K562 (cell line): ENCODE results near the gene HCN4. TPM values are rescaled to one million over a fixed set of nuclear protein-coding genes. Genes with fewer than 3 reads are reported as not detected.

ENCODE experiments used
- ATAC-seq: fragments of 200-7000 bp; cut with Tn5 transposase; 3 replicates; pipeline ENCODE4 v1.9.1; 2020; ENCODE audit warnings: moderate library complexity
- BruUV-seq: library from RNA; stranded (reverse); fragments of 400-500 nt; replicated peaks from 2 replicates; lab custom pipeline; 2021; lab: Mats Ljungman, UMichigan
- CTCF ChIA-PET: fragments of 300-600 bp; formaldehyde crosslinking; extraction: SDS; loops from one replicate; lab custom pipeline; 2021; ENCODE audit warnings: low intra/inter-chr PET ratio; lab: Yijun Ruan, JAX
- POLR2A ChIA-PET: fragments of 300-600, 350-650 bp; sonication (Branson Sonifier 250); formaldehyde crosslinking; extraction: SDS; loops from one replicate; lab custom pipeline; 2021; ENCODE audit warnings: antibody characterized with exemption, inconsistent platforms; lab: Yijun Ruan, JAX
- DNase-seq, 4 experiments: peaks; one replicate each; pipeline versions ENCODE4 v3.0.0 to v3.0.0-alpha.2; 2011 to 2018; ENCODE audit warnings: low spot score in 3 of 4, mixed read lengths in 3 of 4; ENCODE audit errors: extremely low read depth in 1 of 4
- FAIRE-seq: peaks from 2 replicates; lab custom pipeline; 2011; peaks lifted over from hg19 to GRCh38; lab: Jason Lieb, UNC
- H2AFZ ChIP-seq: 2 replicates; pipeline ENCODE4 v1.6.0; 2011; ENCODE audit warnings: low read depth, low read length, control low read depth, inconsistent platforms
- H3K27ac ChIP-seq: fragments of 200-600 bp; 3 replicates; pipeline ENCODE4 v1.8.0; 2011; ENCODE audit warnings: low read depth, mild to moderate bottlenecking, control low read depth, inconsistent platforms, low read length, moderate library complexity, mixed read lengths; ENCODE audit errors: extremely low read depth
- H3K27me3 ChIP-seq, 2 experiments: fragments of 300-600 bp in 1 of 2; 2 replicates in 1 of 2; 3 replicates in 1 of 2; pipeline versions ENCODE4 v1.6.0 to v1.8.0; 2011; ENCODE audit warnings: inconsistent platforms in 2 of 2, low read length in 2 of 2, mild to moderate bottlenecking in 1 of 2, mixed read lengths in 1 of 2, moderate library complexity in 1 of 2; ENCODE audit not compliant: control insufficient read depth in 2 of 2, insufficient read depth in 2 of 2
- H3K36me3 ChIP-seq: fragments of 300-600 bp; 3 replicates; pipeline ENCODE4 v1.8.0; 2011; ENCODE audit warnings: mild to moderate bottlenecking, low read length, inconsistent platforms; ENCODE audit not compliant: control insufficient read depth, insufficient read depth
- H3K4me1 ChIP-seq, 2 experiments: fragments of 200-600 bp in 1 of 2; replicated peaks in 1 of 2; 2 replicates in 1 of 2; 3 replicates in 1 of 2; pipeline versions ENCODE4 v1.5.1 to v1.8.0; 2011; ENCODE audit warnings: inconsistent platforms in 2 of 2, low read length in 2 of 2, mild to moderate bottlenecking in 1 of 2, mixed read lengths in 1 of 2, moderate library complexity in 1 of 2; ENCODE audit not compliant: control insufficient read depth in 2 of 2, insufficient read depth in 2 of 2
- H3K4me2 ChIP-seq: 2 replicates; pipeline ENCODE4 v1.6.1; 2011; ENCODE audit warnings: low read length, control low read depth, inconsistent platforms, mixed read lengths; ENCODE audit not compliant: insufficient read depth
- H3K4me3 ChIP-seq: fragments of 200-600 bp; sonication (generic), shearing (Covaris generic); 2 replicates; pipeline ENCODE4 v1.5.1; 2016; ENCODE audit warnings: control low read depth, inconsistent platforms
- H3K79me2 ChIP-seq: fragments of 200-600 bp; 3 replicates; pipeline ENCODE4 v1.8.0; 2011; ENCODE audit warnings: low read length, inconsistent platforms; ENCODE audit not compliant: control insufficient read depth, insufficient read depth
- H3K9ac ChIP-seq, 2 experiments: 2 replicates each; pipeline versions ENCODE4 v1.6.0 to v1.6.1; 2011; ENCODE audit warnings: low read depth in 2 of 2, low read length in 2 of 2, control low read depth in 1 of 2, inconsistent platforms in 1 of 2, mild to moderate bottlenecking in 1 of 2, mixed read lengths in 1 of 2; ENCODE audit not compliant: insufficient read depth in 1 of 2
- H3K9me1 ChIP-seq: one replicate; pipeline ENCODE4 v1.6.0; 2011; ENCODE audit warnings: inconsistent platforms, mild to moderate bottlenecking, low read length, moderate library complexity; ENCODE audit not compliant: control insufficient read depth, insufficient read depth
- H3K9me3 ChIP-seq: replicated peaks from 2 replicates; pipeline ENCODE4 v1.5.1; 2011; ENCODE audit warnings: low read depth, low read length, inconsistent platforms; ENCODE audit not compliant: control insufficient read depth, insufficient read depth
- H4K20me1 ChIP-seq: replicated peaks from 2 replicates; pipeline ENCODE4 v1.6.1; 2011; ENCODE audit warnings: low read length, inconsistent platforms, mixed read lengths; ENCODE audit not compliant: control insufficient read depth, insufficient read depth
- CSDE1 ChIP-seq, 2 experiments: fragments of 450-650 bp; IDR thresholded peaks; 2 replicates each; pipeline ENCODE4 v1.6.1; 2016; ENCODE audit warnings: mild to moderate bottlenecking in 1 of 2
- HMGN3 ChIP-seq: IDR thresholded peaks from 2 replicates; pipeline ENCODE4 v1.6.1; 2011; ENCODE audit warnings: borderline replicate concordance, low read depth, mild to moderate bottlenecking, mixed read lengths, low read length; ENCODE audit not compliant: insufficient read length; ENCODE audit errors: extremely low read depth
- MED1 ChIP-seq: sonication (generic); formaldehyde crosslinking; IDR thresholded peaks from 2 replicates; pipeline ENCODE4 v1.8.1; 2023; ENCODE audit warnings: missing genetic modification reagents, borderline replicate concordance
- NELFE ChIP-seq: IDR thresholded peaks from 2 replicates; pipeline ENCODE4 v1.6.1; 2011; ENCODE audit warnings: mild to moderate bottlenecking; ENCODE audit not compliant: insufficient read depth, insufficient read length
- NFE2L1 ChIP-seq: fragments of 450-650 bp; IDR thresholded peaks from 2 replicates; pipeline ENCODE4 v1.6.1; 2016; ENCODE audit warnings: missing genetic modification characterization, low read depth, mild to moderate bottlenecking, missing compliant biosample characterization, moderate library complexity, borderline replicate concordance
- THAP7 ChIP-seq: fragments of 250-450 bp; sonication (Bioruptor Pico); IDR thresholded peaks from 2 replicates; pipeline ENCODE4 v1.5.0; 2021
- ZNF124 ChIP-seq: sonication (generic); formaldehyde crosslinking; IDR thresholded peaks from 2 replicates; pipeline ENCODE4 v1.8.1; 2022; ENCODE audit warnings: missing genetic modification reagents
- ZNF143 ChIP-seq: sonication (generic); formaldehyde crosslinking; IDR thresholded peaks from 2 replicates; pipeline ENCODE4 v1.9.0; 2022; ENCODE audit warnings: mild to moderate bottlenecking, missing genetic modification reagents
- ZNF436 ChIP-seq: fragments of 250-450, 450-650 bp; sonication (Bioruptor Pico); formaldehyde crosslinking; IDR thresholded peaks from 2 replicates; pipeline ENCODE4 v1.7.0; 2020; ENCODE audit warnings: mild to moderate bottlenecking
- ZNF512 ChIP-seq: IDR thresholded peaks from 2 replicates; pipeline ENCODE4 v1.6.1; 2016; ENCODE audit warnings: missing genetic modification characterization, missing compliant biosample characterization
- ZNF696 ChIP-seq: fragments of 250-450 bp; sonication (Bioruptor Pico); conservative IDR thresholded peaks from 2 replicates; pipeline ENCODE4 v1.4.0; 2020; ENCODE audit warnings: mild to moderate bottlenecking, moderate library complexity
- WGBS: fragments of 100-300 bp; shearing (Covaris generic); methylation state at CpG from one replicate; pipeline ENCODE4 v1.1.6; 2016; ENCODE audit warnings: low coverage, mixed read lengths; ENCODE audit not compliant: insufficient coverage; ENCODE audit errors: missing lambda C conversion rate; 5-methylcytosine and 5-hydroxymethylcytosine counted together
- in situ Hi-C: fragments of 300-500 bp; cut with MboI; formaldehyde crosslinking; loops from 4 replicates; pipeline ENCODE4 v1.15.0; 2018; ENCODE audit warnings: inconsistent platforms, mixed read lengths
- intact Hi-C: fragments of 100-400 bp; cut with micrococcal nuclease; formaldehyde crosslinking; loops from 2 replicates; pipeline ENCODE4 v1.14.2; 2022
- polyA plus RNA-seq, 8 experiments: library from polyadenylated mRNA; depleted of rRNA in 4 of 8; stranded (reverse) in 5 of 8; unstranded in 3 of 8; fragments of >200 nt; fragmentation: Nextera tagmentation in 2 of 8; fragmentation: Illumina TruSeq in 1 of 8; extraction: Ambion mirVana in 2 of 8; extraction: Trizol in 1 of 8; gene quantifications; 2 replicates each; pipeline versions ENCODE4 v1.2.1 to v1.2.3, GENCODE V29; 2011 to 2014; ENCODE audit warnings: inconsistent platforms in 1 of 8, missing spikeins in 1 of 8
- total RNA-seq, 7 experiments: library from RNA; depleted of rRNA in 6 of 7; stranded (reverse); fragments of >200 nt in 6 of 7; fragmentation: Illumina TruSeq in 2 of 7; extraction: Trizol in 2 of 7; gene quantifications; 2 replicates each; pipeline versions ENCODE4 v1.2.1 to v1.2.3, GENCODE V29; 2011 to 2021; ENCODE audit warnings: low replicate concordance in 1 of 7
- TF ChIP-seq, protein P1 (sequence below): fragments of 250-450 bp; sonication (Bioruptor Pico); IDR thresholded peaks from 2 replicates; pipeline ENCODE4 v1.4.0; 2020; ENCODE audit warnings: mild to moderate bottlenecking
- TF ChIP-seq, protein P2 (sequence below): fragments of 200-800 bp; sonication (Bioruptor generic); IDR thresholded peaks from 2 replicates; pipeline ENCODE4 v1.6.1; 2017; ENCODE audit warnings: missing genetic modification characterization, missing compliant biosample characterization

The HCN4 gene
- total and polyA plus RNA-seq, 9 of the 15 experiments (the other 6 are each of a cell fraction or from before 2014, with no cell fraction given): not detected

- no peak overlapping the region for H3K27ac ChIP-seq
- no peaks in the 10 kb centered on the region for H3K79me2 ChIP-seq
- FAIRE-seq (no peak), DNase-seq (no peak), ATAC-seq (no peak; the same call in 2 of the 3 replicates)
- intact Hi-C loops: no loop called here
- H3K9me3 ChIP-seq: no peaks in the 10 kb centered on the region
- CTCF ChIA-PET: no interaction called here
- H3K4me2 ChIP-seq: no peak overlapping the region
- in situ Hi-C loops: no loop called here
- H3K9ac ChIP-seq: no peak overlapping the region
- 6% methylated on average over 17 of the region's 90 CpGs for WGBS
- no peak overlapping the region for H2AFZ ChIP-seq
- no peak overlapping the region for H3K4me3 ChIP-seq
- peaks cover 7 to 69% of the 10 kb centered on the region in 2 experiments; a peak in 3 of 5 replicates for H3K27me3 ChIP-seq
- TF ChIP-seq CSDE1 (IDR thresholded peaks at IDR 0.05) (no peak), HMGN3 (no peak), ZNF512 (no peak), ZNF696 (CRISPR knock-in tag) (no peak), ZNF124 (CRISPR knock-in tag) (no peak), NFE2L1 (no peak), ZNF143 (CRISPR knock-in tag) (no peak), MED1 (CRISPR knock-in tag) (no peak), NELFE (no peak), THAP7 (CRISPR knock-in tag) (no peak), ZNF436 (CRISPR knock-in tag) (no peak)
- TF ChIP-seq, protein P1, sequence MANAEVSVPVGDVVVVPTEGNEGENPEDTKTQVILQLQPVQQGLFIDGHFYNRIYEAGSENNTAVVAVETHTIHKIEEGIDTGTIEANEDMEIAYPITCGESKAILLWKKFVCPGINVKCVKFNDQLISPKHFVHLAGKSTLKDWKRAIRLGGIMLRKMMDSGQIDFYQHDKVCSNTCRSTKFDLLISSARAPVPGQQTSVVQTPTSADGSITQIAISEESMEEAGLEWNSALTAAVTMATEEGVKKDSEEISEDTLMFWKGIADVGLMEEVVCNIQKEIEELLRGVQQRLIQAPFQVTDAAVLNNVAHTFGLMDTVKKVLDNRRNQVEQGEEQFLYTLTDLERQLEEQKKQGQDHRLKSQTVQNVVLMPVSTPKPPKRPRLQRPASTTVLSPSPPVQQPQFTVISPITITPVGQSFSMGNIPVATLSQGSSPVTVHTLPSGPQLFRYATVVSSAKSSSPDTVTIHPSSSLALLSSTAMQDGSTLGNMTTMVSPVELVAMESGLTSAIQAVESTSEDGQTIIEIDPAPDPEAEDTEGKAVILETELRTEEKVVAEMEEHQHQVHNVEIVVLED (CRISPR knock-in tag): no peak
- TF ChIP-seq, protein P2, sequence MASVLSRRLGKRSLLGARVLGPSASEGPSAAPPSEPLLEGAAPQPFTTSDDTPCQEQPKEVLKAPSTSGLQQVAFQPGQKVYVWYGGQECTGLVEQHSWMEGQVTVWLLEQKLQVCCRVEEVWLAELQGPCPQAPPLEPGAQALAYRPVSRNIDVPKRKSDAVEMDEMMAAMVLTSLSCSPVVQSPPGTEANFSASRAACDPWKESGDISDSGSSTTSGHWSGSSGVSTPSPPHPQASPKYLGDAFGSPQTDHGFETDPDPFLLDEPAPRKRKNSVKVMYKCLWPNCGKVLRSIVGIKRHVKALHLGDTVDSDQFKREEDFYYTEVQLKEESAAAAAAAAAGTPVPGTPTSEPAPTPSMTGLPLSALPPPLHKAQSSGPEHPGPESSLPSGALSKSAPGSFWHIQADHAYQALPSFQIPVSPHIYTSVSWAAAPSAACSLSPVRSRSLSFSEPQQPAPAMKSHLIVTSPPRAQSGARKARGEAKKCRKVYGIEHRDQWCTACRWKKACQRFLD (CRISPR knock-in tag): no peak
- POLR2A ChIA-PET: no interaction called here
- peaks cover 0 to 16% of the 10 kb centered on the region in 2 experiments; a peak in 2 of 5 replicates for H3K4me1 ChIP-seq
- H3K9me1 ChIP-seq: no peaks in the 10 kb centered on the region
- H3K36me3 ChIP-seq: no peaks in the 10 kb centered on the region
- H4K20me1 ChIP-seq: peaks cover 17% of the 10 kb centered on the region; the same call in 1 of the 2 replicates
- BruUV-seq: no TSS peak
These were observed 996 bp downstream of the HCN4 start for GRCh38 chr15:73367624-73368300.
